ENCODE results near the gene TPM1.

TPM1 gene

GRCh38 chr15:63054985-63055384, 12.4 kb downstream of the TPM1 start:
- DNase-seq (ENCODE audit: low read depth, low spot score) = no peak

- DNase-seq (ENCODE audit: low read depth, low spot score) = no peak
Measured at GRCh38 chr15:63056829-63057228, 14.3 kb downstream of the TPM1 start.

GRCh38 chr15:63057468-63058345, 15.2 kb downstream of the TPM1 start:
- no peak for DNase-seq (ENCODE audit: low read depth, low spot score)

GRCh38 chr15:63059075-63059474, 16.5 kb downstream of the TPM1 start:
- DNase-seq (ENCODE audit: low read depth, low spot score) = no peak

GRCh38 chr15:63059573-63060216, 17.1 kb downstream of the TPM1 start:
- no peak for DNase-seq (ENCODE audit: low read depth, low spot score)

GRCh38 chr15:63060699-63061098, 18.2 kb downstream of the TPM1 start:
- no peak for DNase-seq (ENCODE audit: low read depth, low spot score)

- DNase-seq (ENCODE audit: low read depth, low spot score) = no peak
Measured at GRCh38 chr15:63061975-63062374, 19.4 kb downstream of the TPM1 start.

GRCh38 chr15:63063164-63063756, 20.7 kb downstream of the TPM1 start:
- DNase-seq (ENCODE audit: low read depth, low spot score) = no peak

GRCh38 chr15:63063877-63064409, 21.4 kb downstream of the TPM1 start:
- no peak for DNase-seq (ENCODE audit: low read depth, low spot score)

GRCh38 chr15:63065262-63066221, 23.0 kb downstream of the TPM1 start:
- no peak for DNase-seq (ENCODE audit: low read depth, low spot score)

- DNase-seq (ENCODE audit: low read depth, low spot score) = no peak
Measured at GRCh38 chr15:63066272-63066671, 23.7 kb downstream of the TPM1 start.

- no peak for DNase-seq (ENCODE audit: low read depth, low spot score)
Measured at GRCh38 chr15:63067306-63067705, 24.8 kb downstream of the TPM1 start.

- no peak for DNase-seq (ENCODE audit: low read depth, low spot score)
Measured at GRCh38 chr15:63067976-63068743, 25.6 kb downstream of the TPM1 start.

GRCh38 chr15:63069616-63070090, 27.1 kb downstream of the TPM1 start:
- no peak for DNase-seq (ENCODE audit: low read depth, low spot score)

GRCh38 chr15:63070681-63071129, 28.2 kb downstream of the TPM1 start:
- DNase-seq (ENCODE audit: low read depth, low spot score) = no peak

GRCh38 chr15:63071288-63071909, 28.9 kb downstream of the TPM1 start:
- DNase-seq (ENCODE audit: low read depth, low spot score) = no peak

GRCh38 chr15:63072023-63072650, 29.6 kb downstream of the TPM1 start:
- no peak for DNase-seq (ENCODE audit: low read depth, low spot score)

- DNase-seq (ENCODE audit: low read depth, low spot score) = no peak
Measured at GRCh38 chr15:63072809-63073277, 30.3 kb downstream of the TPM1 start.

GRCh38 chr15:63073497-63074172, 31.1 kb downstream of the TPM1 start:
- no peak for DNase-seq (ENCODE audit: low read depth, low spot score)
